IMR-90 (cell line): ENCODE results near the gene DHX57. TPM values are rescaled to one million over a fixed set of nuclear protein-coding genes. Genes with fewer than 3 reads are reported as not detected.

Experiments used
- ATAC-seq: fragments of 200-7000 bp; cut with Tn5 transposase; 2 replicates; pipeline ENCODE4 v1.9.1; 2020; ENCODE audit warnings: low read depth, mild to moderate bottlenecking, moderate library complexity
- BruUV-seq: library from RNA; stranded (reverse); fragments of 400-500 nt; replicated peaks from 2 replicates; lab custom pipeline; 2021; lab: Mats Ljungman, UMichigan
- CTCF ChIA-PET: fragments of 300-600 bp; formaldehyde crosslinking; extraction: SDS; loops from one replicate; lab custom pipeline; 2021; ENCODE audit warnings: antibody characterized with exemption; lab: Yijun Ruan, JAX
- POLR2A ChIA-PET: fragments of 300-600 bp; sonication (Branson Sonifier 250); formaldehyde crosslinking; loops from one replicate; lab custom pipeline; 2022; ENCODE audit warnings: antibody characterized with exemption; ENCODE audit not compliant: unreplicated experiment; lab: Charles Lee
- DNase-seq: peaks from one replicate; pipeline ENCODE4 v3.0.0; 2013
- H2AFZ ChIP-seq: replicated peaks from 2 replicates; pipeline ENCODE3; 2013; ENCODE audit warnings: low read length, mild to moderate bottlenecking; ENCODE audit not compliant: poor library complexity
- H2AK5ac ChIP-seq: 2 replicates; pipeline ENCODE4 v1.6.1; 2013; ENCODE audit warnings: low read depth, low read length, inconsistent platforms
- H2AK9ac ChIP-seq: replicated peaks from 2 replicates; pipeline ENCODE3; 2013; ENCODE audit warnings: mild to moderate bottlenecking, low read depth, low read length, moderate library complexity; ENCODE audit not compliant: poor library complexity
- H2BK120ac ChIP-seq: 2 replicates; pipeline ENCODE4 v1.6.1; 2013; ENCODE audit warnings: low read depth, low read length, inconsistent platforms
- H2BK15ac ChIP-seq: 3 replicates; pipeline ENCODE4 v1.6.1; 2013; ENCODE audit warnings: low read depth, low read length, inconsistent platforms
- H2BK20ac ChIP-seq: 2 replicates; pipeline ENCODE4 v1.6.1; 2013; ENCODE audit warnings: low read depth, mild to moderate bottlenecking, inconsistent platforms, low read length, moderate library complexity
- H2BK5ac ChIP-seq: 2 replicates; pipeline ENCODE4 v1.6.1; 2013; ENCODE audit warnings: mild to moderate bottlenecking, low read depth, low read length, inconsistent platforms; ENCODE audit not compliant: poor library complexity, severe bottlenecking
- H3K14ac ChIP-seq: replicated peaks from 2 replicates; pipeline ENCODE4 v1.6.1; 2013; ENCODE audit warnings: low read depth, low read length, inconsistent platforms
- H3K18ac ChIP-seq: 2 replicates; pipeline ENCODE4 v1.6.1; 2013; ENCODE audit warnings: low read depth, low read length, control low read depth
- H3K23ac ChIP-seq: 2 replicates; pipeline ENCODE4 v1.6.1; 2013; ENCODE audit warnings: low read depth, low read length, inconsistent platforms
- H3K27ac ChIP-seq: 2 replicates; pipeline ENCODE4 v1.5.1; 2013; ENCODE audit warnings: mild to moderate bottlenecking, control low read depth, low read length; ENCODE audit not compliant: insufficient read depth
- H3K27me3 ChIP-seq: 2 replicates; pipeline ENCODE4 v1.6.1; 2013; ENCODE audit warnings: low read length; ENCODE audit not compliant: control insufficient read depth, insufficient read depth
- H3K36me3 ChIP-seq: 2 replicates; pipeline ENCODE4 v1.6.1; 2013; ENCODE audit warnings: low read length, mixed read lengths; ENCODE audit not compliant: control insufficient read depth, insufficient read depth
- H3K4ac ChIP-seq: 2 replicates; pipeline ENCODE4 v1.6.1; 2013; ENCODE audit warnings: low read depth, low read length, inconsistent platforms
- H3K4me1 ChIP-seq: 2 replicates; pipeline ENCODE4 v1.6.1; 2013; ENCODE audit warnings: low read length, mixed read lengths; ENCODE audit not compliant: control insufficient read depth, insufficient read depth
- H3K4me2 ChIP-seq: 2 replicates; pipeline ENCODE4 v1.6.1; 2013; ENCODE audit warnings: low read depth, mild to moderate bottlenecking, control low read depth, low read length, moderate library complexity
- H3K4me3 ChIP-seq: 2 replicates; pipeline ENCODE4 v1.5.1; 2013; ENCODE audit warnings: low read depth, mild to moderate bottlenecking, control low read depth, low read length, moderate library complexity; ENCODE audit not compliant: insufficient read depth
- H3K56ac ChIP-seq: 2 replicates; pipeline ENCODE4 v1.6.1; 2013; ENCODE audit warnings: low read length, inconsistent platforms; ENCODE audit not compliant: insufficient read depth; ENCODE audit errors: extremely low read depth
- H3K79me1 ChIP-seq, 2 experiments: 2 replicates each; pipeline ENCODE4 v1.6.1; 2013; ENCODE audit warnings: low read length in 2 of 2, inconsistent platforms in 1 of 2, low read depth in 1 of 2
- H3K9ac ChIP-seq: 2 replicates; pipeline ENCODE4 v1.6.1; 2013; ENCODE audit warnings: low read depth, low read length, control low read depth
- H3K9me1 ChIP-seq: 2 replicates; pipeline ENCODE4 v1.6.1; 2013; ENCODE audit warnings: low read length, inconsistent platforms; ENCODE audit not compliant: insufficient read depth
- H3K9me3 ChIP-seq: 2 replicates; pipeline ENCODE4 v1.6.1; 2013; ENCODE audit warnings: low read length; ENCODE audit not compliant: control insufficient read depth, insufficient read depth
- H4K20me1 ChIP-seq: 2 replicates; pipeline ENCODE4 v1.6.1; 2013; ENCODE audit warnings: low read length, inconsistent platforms; ENCODE audit not compliant: insufficient read depth
- H4K5ac ChIP-seq: 2 replicates; pipeline ENCODE4 v1.6.1; 2013; ENCODE audit warnings: mild to moderate bottlenecking, low read depth, low read length, control low read depth
- H4K8ac ChIP-seq, 2 experiments: 2 replicates each; pipeline ENCODE4 v1.6.1; 2013; ENCODE audit warnings: low read depth in 2 of 2, low read length in 2 of 2, control low read depth in 1 of 2, inconsistent platforms in 1 of 2
- H4K91ac ChIP-seq: 2 replicates; pipeline ENCODE4 v1.6.1; 2013; ENCODE audit warnings: low read depth, low read length, inconsistent platforms; ENCODE audit not compliant: insufficient read depth
- BHLHE40 ChIP-seq: fragments of 150-350 bp; IDR thresholded peaks from 2 replicates; pipeline ENCODE4 v1.6.1; 2016; ENCODE audit warnings: mild to moderate bottlenecking, low read depth, low read length
- CEBPB ChIP-seq: IDR thresholded peaks from 2 replicates; pipeline ENCODE4 v1.6.1; 2012; ENCODE audit warnings: low read depth, low read length, improper control_type of control experiment
- FOS ChIP-seq: fragments of 150-350 bp; IDR thresholded peaks from 2 replicates; pipeline ENCODE4 v1.6.1; 2016; ENCODE audit warnings: low read depth, low read length
- MAFK ChIP-seq: IDR thresholded peaks from 2 replicates; pipeline ENCODE4 v1.6.1; 2012; ENCODE audit warnings: low read depth, low read length, improper control_type of control experiment
- POLR2A ChIP-seq: IDR thresholded peaks from 2 replicates; pipeline ENCODE4 v1.6.1; 2012; ENCODE audit warnings: mild to moderate bottlenecking, low read depth, low read length
- SMC3 ChIP-seq: fragments of 150-350 bp; IDR thresholded peaks from 2 replicates; pipeline ENCODE4 v1.6.1; 2016; ENCODE audit warnings: low read depth, mild to moderate bottlenecking, antibody characterized with exemption, low read length, moderate library complexity
- WGBS, 2 experiments: methylation state at CpG; one replicate each; pipeline versions ENCODE4 v1.1.5 to v1.1.7; 2013; ENCODE audit warnings: missing lambda C conversion rate in 2 of 2; ENCODE audit not compliant: insufficient read length in 1 of 2; ENCODE audit errors: extremely low coverage in 2 of 2; 5-methylcytosine and 5-hydroxymethylcytosine counted together
- dilution Hi-C: fragments of 300-500 bp; cut with HindIII; formaldehyde crosslinking; loops from one replicate; pipeline ENCODE4 v1.14.3; 2018; ENCODE audit warnings: low sequenced_read_pairs; ENCODE audit not compliant: unreplicated experiment
- in situ Hi-C: fragments of 300-500 bp; cut with MboI; formaldehyde crosslinking; loops from 3 replicates; pipeline ENCODE4 v1.14.3; 2019; ENCODE audit warnings: low sequenced_read_pairs, inconsistent platforms, mixed read lengths
- intact Hi-C: fragments of 100-400 bp; cut with micrococcal nuclease; formaldehyde crosslinking; loops from 2 replicates; pipeline ENCODE4 v1.10.0; 2022
- polyA plus RNA-seq, 3 experiments: library from polyadenylated mRNA; depleted of rRNA; stranded (reverse); fragments of >200 nt; gene quantifications; 2 replicates each; pipeline ENCODE4 v1.2.3, GENCODE V29; 2012; ENCODE audit warnings: low replicate concordance in 1 of 3
- total RNA-seq: library from RNA; depleted of rRNA; stranded (reverse); fragments of >200 nt; gene quantifications from 2 replicates; pipeline ENCODE4 v1.2.3, GENCODE V29; 2012
- TF ChIP-seq, protein P1 (sequence below): conservative IDR thresholded peaks from 2 replicates; pipeline ENCODE4 v1.5.1; 2012; ENCODE audit warnings: mild to moderate bottlenecking, low read depth, low read length, improper control_type of control experiment
- TF ChIP-seq, protein P2 (sequence below): fragments of 150-350 bp; IDR thresholded peaks from 2 replicates; pipeline ENCODE4 v1.6.1; 2016; ENCODE audit warnings: low read depth, mild to moderate bottlenecking, low read length, moderate library complexity, borderline replicate concordance

DHX57 gene
- total and polyA plus RNA-seq, 2 of the 4 experiments (the other 2 are of a cell fraction) = 9.5 to 24.4 TPM

GRCh38 chr2:38754506-38754905 lies 121.2 kb downstream of the DHX57 start:
- H4K5ac ChIP-seq = no peak overlapping the region
- dilution Hi-C loops = no loop called here
- POLR2A ChIA-PET = no interaction called here

More at GRCh38 chr2:38754506-38754905, 121.2 kb downstream of the DHX57 start:
- Histone ChIP-seq H2BK120ac (no peak overlapping the region), H2AK9ac (no peak overlapping the region), H3K56ac (no peak overlapping the region), H3K4me3 (no peak overlapping the region), H2BK20ac (no peak overlapping the region), H3K27me3 (no peaks in the 10 kb centered on the region), H3K9me1 (no peaks in the 10 kb centered on the region), H2AK5ac (no peak overlapping the region), H3K23ac (no peak overlapping the region), H4K91ac (no peak overlapping the region), H3K4me1 (peaks cover 3% of the 10 kb centered on the region; the same call in 1 of the 2 replicates), H3K79me1 (peaks cover 3 to 16% of the 10 kb centered on the region in 2 experiments; a peak in 2 of 4 replicates), H2BK15ac (no peak overlapping the region), H2BK5ac (no peak overlapping the region), H3K14ac (no peak overlapping the region), H3K9me3 (no peaks in the 10 kb centered on the region), H3K27ac (no peak overlapping the region), H4K8ac (no peak overlapping the region), H3K36me3 (peaks cover 1% of the 10 kb centered on the region), H3K4me2 (no peak overlapping the region), H3K4ac (no peak overlapping the region), H3K9ac (no peak overlapping the region), H3K18ac (no peak overlapping the region), H2AFZ (no peak overlapping the region), H4K20me1 (peaks cover 14% of the 10 kb centered on the region)
- WGBS, 2 experiments = no CpG with 5 or more reads among the region's 3 CpGs
- BruUV-seq = no TSS peak
- no peak for ATAC-seq
- CTCF ChIA-PET = interaction anchor here (0.6 kb wide), 1 partner anchor 681 kb away, joined by 7 read pairs; no protein-coding TSS in a partner anchor
- TF ChIP-seq MAFK (no peak), BHLHE40 (no peak), POLR2A (no peak), SMC3 (no peak), FOS (no peak), CEBPB (no peak)
- TF ChIP-seq, protein P1, sequence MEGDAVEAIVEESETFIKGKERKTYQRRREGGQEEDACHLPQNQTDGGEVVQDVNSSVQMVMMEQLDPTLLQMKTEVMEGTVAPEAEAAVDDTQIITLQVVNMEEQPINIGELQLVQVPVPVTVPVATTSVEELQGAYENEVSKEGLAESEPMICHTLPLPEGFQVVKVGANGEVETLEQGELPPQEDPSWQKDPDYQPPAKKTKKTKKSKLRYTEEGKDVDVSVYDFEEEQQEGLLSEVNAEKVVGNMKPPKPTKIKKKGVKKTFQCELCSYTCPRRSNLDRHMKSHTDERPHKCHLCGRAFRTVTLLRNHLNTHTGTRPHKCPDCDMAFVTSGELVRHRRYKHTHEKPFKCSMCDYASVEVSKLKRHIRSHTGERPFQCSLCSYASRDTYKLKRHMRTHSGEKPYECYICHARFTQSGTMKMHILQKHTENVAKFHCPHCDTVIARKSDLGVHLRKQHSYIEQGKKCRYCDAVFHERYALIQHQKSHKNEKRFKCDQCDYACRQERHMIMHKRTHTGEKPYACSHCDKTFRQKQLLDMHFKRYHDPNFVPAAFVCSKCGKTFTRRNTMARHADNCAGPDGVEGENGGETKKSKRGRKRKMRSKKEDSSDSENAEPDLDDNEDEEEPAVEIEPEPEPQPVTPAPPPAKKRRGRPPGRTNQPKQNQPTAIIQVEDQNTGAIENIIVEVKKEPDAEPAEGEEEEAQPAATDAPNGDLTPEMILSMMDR = no peak
- TF ChIP-seq, protein P2, sequence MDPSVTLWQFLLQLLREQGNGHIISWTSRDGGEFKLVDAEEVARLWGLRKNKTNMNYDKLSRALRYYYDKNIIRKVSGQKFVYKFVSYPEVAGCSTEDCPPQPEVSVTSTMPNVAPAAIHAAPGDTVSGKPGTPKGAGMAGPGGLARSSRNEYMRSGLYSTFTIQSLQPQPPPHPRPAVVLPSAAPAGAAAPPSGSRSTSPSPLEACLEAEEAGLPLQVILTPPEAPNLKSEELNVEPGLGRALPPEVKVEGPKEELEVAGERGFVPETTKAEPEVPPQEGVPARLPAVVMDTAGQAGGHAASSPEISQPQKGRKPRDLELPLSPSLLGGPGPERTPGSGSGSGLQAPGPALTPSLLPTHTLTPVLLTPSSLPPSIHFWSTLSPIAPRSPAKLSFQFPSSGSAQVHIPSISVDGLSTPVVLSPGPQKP = no peak
- intact Hi-C loops (no loop called here), in situ Hi-C loops (no loop called here)
- DNase-seq = no peak
